Measurements from ENCODE around the gene PCCA.

PCCA gene

GRCh38 chr13:100336795-100337516 is 248.1 kb downstream of the PCCA start:
- Histone ChIP-seq H3K4me2 (ENCODE audit: low read length) (no peak overlapping the region), H4K20me1 (ENCODE audit: insufficient read depth, low read length) (no peaks in the 10 kb centered on the region), H3K79me2 (ENCODE audit: insufficient read depth, low read length) (no peaks in the 10 kb centered on the region), H3K9me3 (ENCODE audit: low read length) (peaks cover 6% of the 10 kb centered on the region; the same call in 1 of the 2 replicates), H3K27me3 (ENCODE audit: insufficient read depth, low read length) (no peaks in the 10 kb centered on the region), H2AFZ (ENCODE audit: low read length) (no peak overlapping the region), H3K4me3 (ENCODE audit: low read depth, low read length, poor library complexity, severe bottlenecking) (no peak overlapping the region), H3K9ac (ENCODE audit: low read length) (no peak overlapping the region), H3F3A (ENCODE audit: insufficient read depth, low read length) (no peaks in the 10 kb centered on the region), H3K36me3 (ENCODE audit: insufficient read depth, low read length) (no peaks in the 10 kb centered on the region), H3K4me1 (ENCODE audit: insufficient read depth, low read length, severe bottlenecking) (no peaks in the 10 kb centered on the region), H3K9me2 (ENCODE audit: low read depth, low read length) (no peaks in the 10 kb centered on the region), H3K27ac (ENCODE audit: low read depth, low read length, poor library complexity, severe bottlenecking) (no peak overlapping the region)
- TF ChIP-seq EZH2 (IDR thresholded peaks at IDR 0.05; ENCODE audit: borderline replicate concordance, low read length), result no peak
- TF ChIP-seq CTCF (IDR thresholded peaks at IDR 0.05; ENCODE audit: low read length), result no peak

- TF ChIP-seq EZH2 (IDR thresholded peaks at IDR 0.05; ENCODE audit: borderline replicate concordance, low read length), result no peak
- no peak for TF ChIP-seq CTCF (IDR thresholded peaks at IDR 0.05; ENCODE audit: low read length)
- Histone ChIP-seq H4K20me1 (ENCODE audit: insufficient read depth, low read length) (no peaks in the 10 kb centered on the region), H3K27ac (ENCODE audit: low read depth, low read length, poor library complexity, severe bottlenecking) (no peak overlapping the region), H3K36me3 (ENCODE audit: insufficient read depth, low read length) (no peaks in the 10 kb centered on the region), H3K9me2 (ENCODE audit: low read depth, low read length) (no peaks in the 10 kb centered on the region), H3K4me2 (ENCODE audit: low read length) (no peak overlapping the region), H3K9me3 (ENCODE audit: low read length) (peaks cover 6% of the 10 kb centered on the region; the same call in 1 of the 2 replicates), H2AFZ (ENCODE audit: low read length) (no peak overlapping the region), H3K4me3 (ENCODE audit: low read depth, low read length, poor library complexity, severe bottlenecking) (no peak overlapping the region), H3F3A (ENCODE audit: insufficient read depth, low read length) (no peaks in the 10 kb centered on the region), H3K9ac (ENCODE audit: low read length) (no peak overlapping the region), H3K4me1 (ENCODE audit: insufficient read depth, low read length, severe bottlenecking) (no peaks in the 10 kb centered on the region), H3K27me3 (ENCODE audit: insufficient read depth, low read length) (no peaks in the 10 kb centered on the region), H3K79me2 (ENCODE audit: insufficient read depth, low read length) (no peaks in the 10 kb centered on the region)
These were observed 249.4 kb downstream of the PCCA start for GRCh38 chr13:100338275-100338674.

GRCh38 chr13:100339411-100339940 is 250.6 kb downstream of the PCCA start:
- Histone ChIP-seq H3K27ac (ENCODE audit: low read depth, low read length, poor library complexity, severe bottlenecking) (no peak overlapping the region), H3K9me3 (ENCODE audit: low read length) (0 out of 2 replicates have a peak, but pooled peaks cover 4% of the 10 kb centered on the region), H3K9me2 (ENCODE audit: low read depth, low read length) (no peaks in the 10 kb centered on the region), H2AFZ (ENCODE audit: low read length) (no peak overlapping the region), H3K4me2 (ENCODE audit: low read length) (no peak overlapping the region), H3K36me3 (ENCODE audit: insufficient read depth, low read length) (no peaks in the 10 kb centered on the region), H3K79me2 (ENCODE audit: insufficient read depth, low read length) (no peaks in the 10 kb centered on the region), H3K9ac (ENCODE audit: low read length) (no peak overlapping the region), H3K4me1 (ENCODE audit: insufficient read depth, low read length, severe bottlenecking) (no peaks in the 10 kb centered on the region), H3F3A (ENCODE audit: insufficient read depth, low read length) (no peaks in the 10 kb centered on the region), H3K4me3 (ENCODE audit: low read depth, low read length, poor library complexity, severe bottlenecking) (no peak overlapping the region), H3K27me3 (ENCODE audit: insufficient read depth, low read length) (no peaks in the 10 kb centered on the region), H4K20me1 (ENCODE audit: insufficient read depth, low read length) (no peaks in the 10 kb centered on the region)
- no peak for TF ChIP-seq CTCF (IDR thresholded peaks at IDR 0.05; ENCODE audit: low read length)
- TF ChIP-seq EZH2 (IDR thresholded peaks at IDR 0.05; ENCODE audit: borderline replicate concordance, low read length), result no peak

Data from OCI-LY1 (cell line).